Breast epithelium (tissue), 4 donors: ENCODE results near the gene STK4. TPM values are rescaled to one million over a fixed set of nuclear protein-coding genes. Genes with fewer than 3 reads are reported as not detected.
A peak's percentile ranks its signal among the peaks of the same experiment; 100 is the strongest.

ENCODE experiments used
- DNase-seq, 2 donors: peaks; one replicate each; pipeline ENCODE4 v3.0.0-alpha.2; 2019; ENCODE audit warnings: low spot score in 2 of 2
- H3K27ac ChIP-seq, 2 donors: fragments of 200-600 bp; sonication (generic) in 1 of 2; one replicate each; pipeline ENCODE4 v1.5.1; 2016 to 2019; ENCODE audit warnings: mild to moderate bottlenecking in 1 of 2
- H3K27me3 ChIP-seq, 2 donors: fragments of 200-600 bp; sonication (generic) in 1 of 2; one replicate each; pipeline versions ENCODE4 v1.5.1 to v1.6.0; 2017 to 2019; ENCODE audit warnings: control low read depth in 1 of 2, mild to moderate bottlenecking in 1 of 2
- H3K36me3 ChIP-seq: fragments of 200-600 bp; one replicate; pipeline ENCODE4 v1.5.1; 2019
- H3K4me1 ChIP-seq, 2 donors: fragments of 200-600 bp; sonication (generic); one replicate each; pipeline ENCODE4 v1.5.1; 2016 to 2019; ENCODE audit warnings: control low read depth in 1 of 2
- H3K4me3 ChIP-seq, 3 donors: fragments of 200-600 bp; sonication (generic); 1 replicate in 2 of 3; 2 replicates in 1 of 3; pipeline ENCODE4 v1.5.1; 2016 to 2019; ENCODE audit warnings: mild to moderate bottlenecking in 3 of 3, moderate library complexity in 2 of 3
- H3K9me3 ChIP-seq, 2 donors: fragments of 200-600 bp; sonication (generic) in 1 of 2; one replicate each; pipeline ENCODE4 v1.5.1; 2016 to 2019; ENCODE audit warnings: control low read depth in 1 of 2
- POLR2A ChIP-seq: fragments of 450-650 bp; IDR thresholded peaks from one replicate; pipeline ENCODE4 v1.6.1; 2016; ENCODE audit warnings: antibody characterized with exemption, mild to moderate bottlenecking, moderate library complexity
- POLR2AphosphoS5 ChIP-seq, 3 donors: sonication (generic); formaldehyde crosslinking; IDR thresholded peaks; one replicate each; pipeline ENCODE4 v1.6.1; 2017; ENCODE audit warnings: antibody characterized with exemption in 3 of 3
- intact Hi-C: fragments of 100-400 bp; cut with DNase I; formaldehyde crosslinking; loops from one replicate; pipeline ENCODE4 v1.15.1; 2023; ENCODE audit warnings: low total_unique reads
- total RNA-seq, 3 donors: library from RNA; depleted of rRNA; stranded (reverse); fragments of >200 nt; gene quantifications; one replicate each; pipeline ENCODE4 v1.1.0, GENCODE V29; 2016
- TF ChIP-seq, protein P1 (sequence below), 3 donors: fragments of 450-650 bp; IDR thresholded peaks; one replicate each; pipeline ENCODE4 v1.5.1; 2016 to 2017; ENCODE audit warnings: antibody characterized with exemption in 3 of 3, mild to moderate bottlenecking in 3 of 3, moderate library complexity in 3 of 3

Gene STK4
- total RNA-seq, 3 donors from 2014 or later: 33.1 to 35.3 (median 34.7) TPM

DNA sequence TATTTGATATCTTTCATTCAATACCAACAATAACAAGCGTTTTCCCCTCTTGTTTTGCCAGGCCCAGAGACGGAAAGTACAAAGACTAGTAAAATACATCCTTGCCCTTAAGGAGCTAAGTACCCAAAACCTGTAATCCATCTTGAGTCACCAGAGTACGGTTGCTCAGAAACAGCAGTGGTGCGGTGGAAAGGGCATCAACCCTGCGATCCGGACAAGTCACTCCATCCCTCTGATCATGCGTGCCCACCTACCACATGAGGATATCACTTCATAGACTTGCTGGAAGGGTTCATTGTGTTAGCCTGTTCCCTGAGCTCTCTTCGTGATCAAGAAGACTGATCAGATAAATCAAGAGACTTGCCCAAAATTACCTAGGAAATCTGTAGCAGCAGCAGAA is 8.0 kb upstream of the STK4 start:
- no peak overlapping the region for H3K4me3 ChIP-seq
- no peaks in the 10 kb centered on the region for H3K9me3 ChIP-seq
- DNase-seq: no peak
- TF ChIP-seq, protein P1, sequence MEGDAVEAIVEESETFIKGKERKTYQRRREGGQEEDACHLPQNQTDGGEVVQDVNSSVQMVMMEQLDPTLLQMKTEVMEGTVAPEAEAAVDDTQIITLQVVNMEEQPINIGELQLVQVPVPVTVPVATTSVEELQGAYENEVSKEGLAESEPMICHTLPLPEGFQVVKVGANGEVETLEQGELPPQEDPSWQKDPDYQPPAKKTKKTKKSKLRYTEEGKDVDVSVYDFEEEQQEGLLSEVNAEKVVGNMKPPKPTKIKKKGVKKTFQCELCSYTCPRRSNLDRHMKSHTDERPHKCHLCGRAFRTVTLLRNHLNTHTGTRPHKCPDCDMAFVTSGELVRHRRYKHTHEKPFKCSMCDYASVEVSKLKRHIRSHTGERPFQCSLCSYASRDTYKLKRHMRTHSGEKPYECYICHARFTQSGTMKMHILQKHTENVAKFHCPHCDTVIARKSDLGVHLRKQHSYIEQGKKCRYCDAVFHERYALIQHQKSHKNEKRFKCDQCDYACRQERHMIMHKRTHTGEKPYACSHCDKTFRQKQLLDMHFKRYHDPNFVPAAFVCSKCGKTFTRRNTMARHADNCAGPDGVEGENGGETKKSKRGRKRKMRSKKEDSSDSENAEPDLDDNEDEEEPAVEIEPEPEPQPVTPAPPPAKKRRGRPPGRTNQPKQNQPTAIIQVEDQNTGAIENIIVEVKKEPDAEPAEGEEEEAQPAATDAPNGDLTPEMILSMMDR (IDR thresholded peaks at IDR 0.05): no peak
- TF ChIP-seq POLR2AphosphoS5 (IDR thresholded peaks at IDR 0.05) (no peak), POLR2A (no peak)
- H3K4me1 ChIP-seq: no peaks in the 10 kb centered on the region
- H3K27me3 ChIP-seq: no peaks in the 10 kb centered on the region
- H3K36me3 ChIP-seq: peaks cover 13% of the 10 kb centered on the region
- intact Hi-C loops: no loop called here
- H3K27ac ChIP-seq: no peak overlapping the region

DNA sequence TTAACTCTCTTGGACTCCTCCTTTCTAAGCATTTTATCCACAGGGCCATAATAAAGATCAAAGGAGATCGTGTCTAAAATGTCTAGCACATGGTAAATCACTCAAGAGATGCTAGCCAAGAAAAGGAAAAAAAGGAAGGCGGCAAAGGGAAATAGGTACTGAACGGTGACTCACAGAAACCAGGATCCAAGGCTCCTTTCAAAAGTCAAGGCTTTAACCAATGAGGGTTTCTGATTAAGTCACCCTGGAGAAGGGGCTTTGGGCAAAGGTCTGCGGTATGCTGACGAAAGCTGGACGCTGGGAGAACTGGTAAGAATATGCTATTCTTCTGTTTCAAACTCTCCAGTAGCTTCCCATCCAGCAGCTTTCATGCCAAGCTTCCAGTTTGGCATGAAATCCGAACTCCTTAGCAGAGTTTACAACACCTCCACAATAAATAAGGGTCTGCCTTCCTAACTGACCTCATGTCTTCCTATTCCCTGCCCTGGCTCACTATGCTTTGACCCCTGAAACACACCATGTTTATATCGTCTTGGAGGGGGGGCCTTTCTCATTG is 7.2 kb upstream of the STK4 start:
- peaks cover 13% of the 10 kb centered on the region for H3K36me3 ChIP-seq
- no peaks in the 10 kb centered on the region for H3K27me3 ChIP-seq
- DNase-seq: no peak
- TF ChIP-seq POLR2A (no peak), POLR2AphosphoS5 (IDR thresholded peaks at IDR 0.05) (no peak)
- TF ChIP-seq, protein P1 (IDR thresholded peaks at IDR 0.05): no peak
- H3K27ac ChIP-seq: peak overlapping the region; percentile 83 to 92
- H3K4me1 ChIP-seq: no peaks in the 10 kb centered on the region
- no peaks in the 10 kb centered on the region for H3K9me3 ChIP-seq
- peak overlapping the region; percentile 83 to 93 (median 83) for H3K4me3 ChIP-seq
- intact Hi-C loops: loop anchor here (1.0 kb wide), 1 partner anchor 18 kb away; no protein-coding TSS in a partner anchor

DNA sequence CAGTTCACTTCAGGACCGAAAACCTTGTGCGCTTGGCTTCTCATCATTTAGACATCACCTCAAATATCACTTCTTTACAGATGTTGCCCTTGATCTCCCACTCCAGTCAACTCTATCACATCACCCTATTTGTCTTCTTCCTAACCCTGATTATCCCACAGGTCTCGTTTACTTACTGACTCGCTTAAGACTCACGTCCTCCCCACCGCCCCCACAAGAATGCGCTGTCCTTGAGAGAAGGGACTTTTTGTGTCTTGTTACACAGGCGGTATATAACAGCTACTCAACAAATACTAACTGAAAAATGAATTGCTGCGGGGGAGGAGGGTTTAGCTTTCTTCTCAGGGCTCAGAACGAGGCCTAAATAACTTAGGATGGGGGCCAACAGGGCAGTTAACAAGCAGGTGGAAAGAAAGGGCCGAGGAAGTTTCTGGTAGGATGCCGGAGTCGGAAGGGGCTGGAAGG is 6.6 kb upstream of the STK4 start:
- H3K27ac ChIP-seq: peak overlapping the region; percentile 83 to 92
- no peak for TF ChIP-seq POLR2AphosphoS5 (IDR thresholded peaks at IDR 0.05)
- TF ChIP-seq POLR2A: no peak
- DNase-seq: no peak
- no peaks in the 10 kb centered on the region for H3K9me3 ChIP-seq
- peak overlapping the region; percentile 83 to 93 (median 83) for H3K4me3 ChIP-seq
- H3K27me3 ChIP-seq: no peaks in the 10 kb centered on the region
- intact Hi-C loops: loop anchor here (1.0 kb wide), 1 partner anchor 18 kb away; no protein-coding TSS in a partner anchor
- no peaks in the 10 kb centered on the region for H3K4me1 ChIP-seq
- H3K36me3 ChIP-seq: peaks cover 13% of the 10 kb centered on the region

DNA sequence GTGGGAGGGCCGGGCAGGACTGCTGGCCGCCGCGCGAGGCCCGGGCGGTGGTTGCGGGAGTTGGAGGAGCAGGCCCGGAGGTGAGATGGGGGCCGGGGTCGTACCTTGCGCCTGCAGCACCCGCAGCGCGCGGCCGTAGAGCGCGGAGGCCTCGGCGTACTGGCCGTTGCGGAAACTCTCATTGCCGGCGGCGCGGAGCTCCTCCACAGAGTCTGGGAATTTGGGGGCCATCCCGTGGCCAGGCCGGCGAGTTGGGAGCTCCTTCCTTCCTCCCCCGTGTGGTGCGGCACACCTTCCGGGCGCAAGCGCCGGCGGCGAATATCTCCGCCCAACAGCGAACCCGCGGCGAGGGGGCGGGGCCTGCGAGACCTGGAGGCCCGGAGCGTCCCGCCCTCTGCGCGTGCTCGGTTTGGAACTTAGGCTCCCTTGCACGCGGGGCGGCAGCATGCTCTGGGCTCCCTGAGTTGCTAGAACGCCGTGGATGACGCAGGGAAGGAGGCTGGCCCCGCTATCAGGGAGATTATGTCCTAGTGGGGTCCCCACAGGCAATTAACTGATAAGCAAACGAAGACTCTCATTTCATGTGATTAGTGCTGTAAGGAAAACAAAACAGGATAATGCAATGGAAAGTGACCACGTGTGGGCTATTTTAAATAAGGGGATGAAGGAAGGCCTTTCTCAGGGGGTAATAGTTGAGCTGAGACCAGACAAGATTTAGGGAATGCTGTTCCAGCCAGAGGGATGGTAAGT is 6.0 kb upstream of the STK4 start, which contains the start of gene TOMM34:
TSS of gene TOMM34 (minus strand) at position 295 of the 750 bp plus-strand sequence. CDS start at position 231, 64 bp downstream.
- intact Hi-C loops: no loop called here
- Histone ChIP-seq H3K4me1 (no peaks in the 10 kb centered on the region), H3K36me3 (peaks cover 7% of the 10 kb centered on the region), H3K4me3 (peak within 1 kb of the TSS; percentile 83 to 93 (median 83)), H3K27ac (peak within 1 kb of the TSS; percentile 83 to 92), H3K9me3 (no peaks in the 10 kb centered on the region), H3K27me3 (no peaks in the 10 kb centered on the region)
- TF ChIP-seq POLR2A: no peak
- TF ChIP-seq POLR2AphosphoS5 (IDR thresholded peaks at IDR 0.05): peak; percentile 47 to 53 (median 51)
- peak; percentile 83 to 88 for DNase-seq

DNA sequence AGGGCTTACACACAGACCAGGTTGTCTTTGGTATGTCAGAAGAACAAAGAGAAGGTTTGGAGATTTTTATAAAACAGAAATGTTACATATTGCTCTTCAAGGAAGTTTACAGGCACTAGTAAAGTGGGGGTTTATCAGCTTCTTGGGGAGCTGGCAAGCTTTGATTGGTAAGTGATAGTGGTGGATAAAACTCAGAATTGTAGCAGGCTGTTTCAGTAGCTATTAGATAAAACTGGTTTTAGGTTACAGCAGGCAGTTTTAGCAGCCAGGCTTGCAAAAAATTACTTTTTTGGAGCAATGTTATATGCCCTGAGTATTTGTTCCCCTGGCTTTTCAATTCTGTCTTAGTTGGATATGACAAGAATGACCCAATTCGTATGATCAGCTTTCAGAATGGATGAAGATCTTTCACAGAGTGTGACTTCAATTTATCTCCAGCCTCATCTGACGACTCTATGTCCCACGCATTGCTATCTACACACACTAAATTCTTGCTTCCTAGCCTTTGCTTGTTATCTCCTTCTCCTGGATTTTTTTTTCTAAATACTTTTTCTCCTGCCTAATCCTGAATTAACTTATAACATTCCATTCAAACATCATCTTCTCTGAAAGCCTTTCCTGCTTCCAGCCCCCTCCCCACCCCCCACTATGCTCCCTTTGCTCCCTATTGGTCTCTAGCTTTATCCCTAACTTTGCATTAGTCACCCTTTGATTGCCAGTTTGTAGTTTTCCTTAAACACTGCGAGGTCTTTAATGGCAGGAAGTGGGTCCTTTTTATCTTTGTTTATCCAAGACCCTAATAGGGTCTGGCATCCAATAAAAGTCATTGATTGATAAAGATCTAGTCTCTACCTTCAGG is 5.1 kb upstream of the STK4 start:
- intact Hi-C loops: no loop called here

More for the DNA sequence above, 5.1 kb upstream of the STK4 start:
- H3K4me1 ChIP-seq: peaks cover 0 to 7% of the 10 kb centered on the region in 2 donors
- H3K36me3 ChIP-seq: no peaks in the 10 kb centered on the region
- peak overlapping the region in 1 of 2 donors; percentile 83 for H3K27ac ChIP-seq
- no peaks in the 10 kb centered on the region for H3K27me3 ChIP-seq
- no peak for TF ChIP-seq POLR2A
- TF ChIP-seq, protein P1 (IDR thresholded peaks at IDR 0.05): no peak
- no peak for TF ChIP-seq POLR2AphosphoS5 (IDR thresholded peaks at IDR 0.05)
- H3K4me3 ChIP-seq: peak overlapping the region in 1 of 3 donors; percentile 83
- no peak for DNase-seq
- no peaks in the 10 kb centered on the region for H3K9me3 ChIP-seq
